ENCODE data around the gene CTDSP1.

The CTDSP1 gene

GRCh38 chr2:218434456-218434855, 34.8 kb downstream of the CTDSP1 start:
- Histone ChIP-seq H2AFZ (ENCODE audit: insufficient read depth, low read length, poor library complexity) (no peak overlapping the region), H3K9me3 (ENCODE audit: insufficient read depth, low read depth, low read length) (peaks cover 2% of the 10 kb centered on the region), H3K4me2 (ENCODE audit: low read length) (no peak overlapping the region), H3K4me3 (ENCODE audit: low read depth, low read length) (no peak overlapping the region), H3K27me3 (ENCODE audit: insufficient read depth, low read length) (no peaks in the 10 kb centered on the region), H3K36me3 (ENCODE audit: control insufficient read depth in 1 of 2, insufficient read depth in 2 of 2, low read length in 2 of 2) (no peaks in the 10 kb centered on the region), H2BK12ac (ENCODE audit: low read length) (no peak overlapping the region), H3K9ac (ENCODE audit: low read length) (no peak overlapping the region), H3K4me1 (ENCODE audit: control insufficient read depth in 1 of 2, insufficient read depth in 2 of 2, low read length in 2 of 2) (no peaks in the 10 kb centered on the region), H4K91ac (ENCODE audit: low read depth, low read length) (no peak overlapping the region), H4K8ac (ENCODE audit: low read depth, low read length) (no peak overlapping the region), H3K18ac (ENCODE audit: low read length) (no peak overlapping the region), H2BK120ac (ENCODE audit: insufficient read depth, low read length, poor library complexity) (no peak overlapping the region), H3K23ac (ENCODE audit: low read length) (no peak overlapping the region), H3K79me1 (ENCODE audit: low read length) (no peaks in the 10 kb centered on the region), H4K12ac (ENCODE audit: low read depth, low read length) (no peak overlapping the region), H3K4ac (ENCODE audit: low read depth, low read length) (no peak overlapping the region), H3K27ac (ENCODE audit: low read depth, low read length) (no peak overlapping the region), H2AK5ac (ENCODE audit: low read length) (no peak overlapping the region), H3K14ac (ENCODE audit: low read length) (no peak overlapping the region), H2BK5ac (ENCODE audit: low read depth, low read length, poor library complexity) (no peak overlapping the region), H3K79me2 (ENCODE audit: control insufficient read depth, insufficient read depth, low read length, poor library complexity) (no peaks in the 10 kb centered on the region)
- whole genome bisulfite sequencing (ENCODE audit: extremely low coverage, insufficient coverage, insufficient read length): no CpG with 5 or more reads among the region's 9 CpGs
- DNase-seq: no peak

- H4K8ac ChIP-seq (ENCODE audit: low read depth, low read length): no peak overlapping the region
- no peak overlapping the region for H3K14ac ChIP-seq (ENCODE audit: low read length)
- no peak overlapping the region for H3K27ac ChIP-seq (ENCODE audit: low read depth, low read length)
- H4K12ac ChIP-seq (ENCODE audit: low read depth, low read length): no peak overlapping the region
- DNase-seq: peak; percentile 9 to 27
- H2BK120ac ChIP-seq (ENCODE audit: insufficient read depth, low read length, poor library complexity): no peak overlapping the region
- H2AK5ac ChIP-seq (ENCODE audit: low read length): no peak overlapping the region
- H3K79me1 ChIP-seq (ENCODE audit: low read length): no peaks in the 10 kb centered on the region
- no peaks in the 10 kb centered on the region for H3K4me1 ChIP-seq (ENCODE audit: control insufficient read depth in 1 of 2, insufficient read depth in 2 of 2, low read length in 2 of 2)
- no CpG with 5 or more reads among the region's 11 CpGs for WGBS (ENCODE audit: extremely low coverage, insufficient coverage, insufficient read length)
- H2AFZ ChIP-seq (ENCODE audit: insufficient read depth, low read length, poor library complexity): no peak overlapping the region
- H3K4me3 ChIP-seq (ENCODE audit: low read depth, low read length): no peak overlapping the region
- no peak overlapping the region for H2BK5ac ChIP-seq (ENCODE audit: low read depth, low read length, poor library complexity)
- H3K18ac ChIP-seq (ENCODE audit: low read length): no peak overlapping the region
- no peak overlapping the region for H3K4ac ChIP-seq (ENCODE audit: low read depth, low read length)
- no peak overlapping the region for H2BK12ac ChIP-seq (ENCODE audit: low read length)
- H3K9ac ChIP-seq (ENCODE audit: low read length): no peak overlapping the region
- H4K91ac ChIP-seq (ENCODE audit: low read depth, low read length): no peak overlapping the region
- no peak overlapping the region for H3K23ac ChIP-seq (ENCODE audit: low read length)
- H3K36me3 ChIP-seq (ENCODE audit: control insufficient read depth in 1 of 2, insufficient read depth in 2 of 2, low read length in 2 of 2): no peaks in the 10 kb centered on the region
- H3K79me2 ChIP-seq (ENCODE audit: control insufficient read depth, insufficient read depth, low read length, poor library complexity): no peaks in the 10 kb centered on the region
- H3K27me3 ChIP-seq (ENCODE audit: insufficient read depth, low read length): no peaks in the 10 kb centered on the region
- peaks cover 2% of the 10 kb centered on the region for H3K9me3 ChIP-seq (ENCODE audit: insufficient read depth, low read depth, low read length)
- H3K4me2 ChIP-seq (ENCODE audit: low read length): no peak overlapping the region
These were observed 35.6 kb downstream of the CTDSP1 start for GRCh38 chr2:218435003-218435982.

- H3K27ac ChIP-seq (ENCODE audit: low read depth, low read length): no peak overlapping the region
- no peak overlapping the region for H2BK120ac ChIP-seq (ENCODE audit: insufficient read depth, low read length, poor library complexity)
- WGBS (ENCODE audit: extremely low coverage, insufficient coverage, insufficient read length): no CpG with 5 or more reads among the region's 5 CpGs
- no peak overlapping the region for H3K14ac ChIP-seq (ENCODE audit: low read length)
- no peak overlapping the region for H2BK12ac ChIP-seq (ENCODE audit: low read length)
- no peaks in the 10 kb centered on the region for H3K9me3 ChIP-seq (ENCODE audit: insufficient read depth, low read depth, low read length)
- DNase-seq: no peak
- no peaks in the 10 kb centered on the region for H3K27me3 ChIP-seq (ENCODE audit: insufficient read depth, low read length)
- no peaks in the 10 kb centered on the region for H3K4me1 ChIP-seq (ENCODE audit: control insufficient read depth in 1 of 2, insufficient read depth in 2 of 2, low read length in 2 of 2)
- H4K91ac ChIP-seq (ENCODE audit: low read depth, low read length): no peak overlapping the region
- no peaks in the 10 kb centered on the region for H3K36me3 ChIP-seq (ENCODE audit: control insufficient read depth in 1 of 2, insufficient read depth in 2 of 2, low read length in 2 of 2)
- H4K12ac ChIP-seq (ENCODE audit: low read depth, low read length): no peak overlapping the region
- H3K18ac ChIP-seq (ENCODE audit: low read length): no peak overlapping the region
- no peak overlapping the region for H2BK5ac ChIP-seq (ENCODE audit: low read depth, low read length, poor library complexity)
- no peak overlapping the region for H3K4me2 ChIP-seq (ENCODE audit: low read length)
- H2AFZ ChIP-seq (ENCODE audit: insufficient read depth, low read length, poor library complexity): no peak overlapping the region
- H3K79me2 ChIP-seq (ENCODE audit: control insufficient read depth, insufficient read depth, low read length, poor library complexity): no peaks in the 10 kb centered on the region
- H3K23ac ChIP-seq (ENCODE audit: low read length): no peak overlapping the region
- H4K8ac ChIP-seq (ENCODE audit: low read depth, low read length): no peak overlapping the region
- no peaks in the 10 kb centered on the region for H3K79me1 ChIP-seq (ENCODE audit: low read length)
- H2AK5ac ChIP-seq (ENCODE audit: low read length): no peak overlapping the region
- peak overlapping the region; percentile 9 for H3K4me3 ChIP-seq (ENCODE audit: low read depth, low read length)
- H3K4ac ChIP-seq (ENCODE audit: low read depth, low read length): no peak overlapping the region
- H3K9ac ChIP-seq (ENCODE audit: low read length): no peak overlapping the region
These were observed 37.3 kb downstream of the CTDSP1 start for GRCh38 chr2:218436992-218437391.

- H4K12ac ChIP-seq (ENCODE audit: low read depth, low read length): no peak overlapping the region
- no peak overlapping the region for H3K9ac ChIP-seq (ENCODE audit: low read length)
- H2BK12ac ChIP-seq (ENCODE audit: low read length): no peak overlapping the region
- no CpG with 5 or more reads among the region's 1 CpG for WGBS (ENCODE audit: extremely low coverage, insufficient coverage, insufficient read length)
- no peaks in the 10 kb centered on the region for H3K4me1 ChIP-seq (ENCODE audit: control insufficient read depth in 1 of 2, insufficient read depth in 2 of 2, low read length in 2 of 2)
- no peak overlapping the region for H3K23ac ChIP-seq (ENCODE audit: low read length)
- H3K36me3 ChIP-seq (ENCODE audit: control insufficient read depth in 1 of 2, insufficient read depth in 2 of 2, low read length in 2 of 2): no peaks in the 10 kb centered on the region
- H3K4me2 ChIP-seq (ENCODE audit: low read length): no peak overlapping the region
- H2AK5ac ChIP-seq (ENCODE audit: low read length): no peak overlapping the region
- no peaks in the 10 kb centered on the region for H3K9me3 ChIP-seq (ENCODE audit: insufficient read depth, low read depth, low read length)
- H3K14ac ChIP-seq (ENCODE audit: low read length): no peak overlapping the region
- H2BK120ac ChIP-seq (ENCODE audit: insufficient read depth, low read length, poor library complexity): no peak overlapping the region
- H3K4me3 ChIP-seq (ENCODE audit: low read depth, low read length): no peak overlapping the region
- H3K18ac ChIP-seq (ENCODE audit: low read length): no peak overlapping the region
- no peak overlapping the region for H2AFZ ChIP-seq (ENCODE audit: insufficient read depth, low read length, poor library complexity)
- no peak overlapping the region for H3K4ac ChIP-seq (ENCODE audit: low read depth, low read length)
- no peak for DNase-seq
- no peak overlapping the region for H2BK5ac ChIP-seq (ENCODE audit: low read depth, low read length, poor library complexity)
- no peak overlapping the region for H4K8ac ChIP-seq (ENCODE audit: low read depth, low read length)
- H3K27me3 ChIP-seq (ENCODE audit: insufficient read depth, low read length): no peaks in the 10 kb centered on the region
- no peaks in the 10 kb centered on the region for H3K79me1 ChIP-seq (ENCODE audit: low read length)
- no peak overlapping the region for H4K91ac ChIP-seq (ENCODE audit: low read depth, low read length)
- H3K79me2 ChIP-seq (ENCODE audit: control insufficient read depth, insufficient read depth, low read length, poor library complexity): no peaks in the 10 kb centered on the region
- H3K27ac ChIP-seq (ENCODE audit: low read depth, low read length): no peak overlapping the region
These were observed 38.3 kb downstream of the CTDSP1 start for GRCh38 chr2:218437969-218438368.

Data from trophoblast cell (in vitro differentiated cells and primary cell).